ENCODE measurements around the gene TSSC4.

- TF ChIP-seq POLR2A (IDR thresholded peaks at IDR 0.05) (no peak), POLR2AphosphoS5 (IDR thresholded peaks at IDR 0.05) (no peak), CTCF (IDR thresholded peaks at IDR 0.05) (no peak), EP300 (IDR thresholded peaks at IDR 0.05) (no peak)
Measured at GRCh38 chr11:2363130-2363529, 37.4 kb upstream of the TSSC4 start.

Measured in stomach (tissue), 4 donors.